GM21515 (cell line): Measurements from ENCODE around the gene UBXN1.
"Not testable (repeated sequence)": the region's sequence is repeated elsewhere in the genome, so short reads cannot be mapped to it uniquely, and the experiment has no call there.

Experiments
- ATAC-seq: cut with Tn5 transposase; IDR thresholded peaks from one replicate; pipeline ENCODE4 v1.9.1; 2021; ENCODE audit not compliant: unreplicated experiment

UBXN1 gene

DNA sequence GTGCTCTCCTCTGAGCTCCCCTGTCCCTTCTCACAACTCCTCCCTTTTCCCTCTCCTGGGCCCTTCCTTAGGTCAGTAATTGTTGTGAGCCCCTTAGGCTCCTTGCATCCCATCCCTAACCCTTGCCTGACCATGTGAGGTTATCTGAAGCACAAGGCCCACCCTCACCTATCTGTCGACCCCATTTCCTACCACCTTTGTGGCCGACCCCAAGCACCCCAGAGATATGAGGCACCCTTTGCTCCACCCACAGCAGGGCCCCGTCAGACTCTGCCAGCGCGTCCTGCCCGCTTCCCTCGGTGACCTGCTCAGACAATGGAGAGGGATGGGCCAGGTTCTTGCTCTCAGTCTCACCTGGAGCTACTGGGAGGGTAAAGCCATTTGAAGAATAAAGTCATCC lies 29.9 kb upstream of the UBXN1 start:
- no peak for ATAC-seq

DNA sequence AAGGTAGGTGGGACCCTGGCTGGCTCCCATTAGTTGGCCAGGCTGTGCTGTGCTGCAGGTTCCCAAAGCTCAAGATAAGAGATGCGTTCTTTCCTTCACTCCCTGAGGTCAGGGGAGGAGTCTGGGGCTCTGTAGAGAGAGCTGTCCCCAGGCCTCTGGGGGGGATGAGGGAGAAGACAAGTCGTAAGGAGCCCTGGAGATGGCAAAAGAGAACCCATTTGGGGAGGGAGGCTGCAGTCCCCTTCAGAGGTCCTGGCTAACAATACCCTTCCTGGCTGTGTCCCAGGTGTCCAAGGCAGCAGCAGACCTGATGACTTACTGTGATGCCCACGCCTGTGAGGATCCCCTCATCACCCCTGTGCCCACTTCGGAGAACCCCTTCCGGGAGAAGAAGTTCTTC lies 29.5 kb upstream of the UBXN1 start:
- no peak for ATAC-seq

GRCh38 chr11:62707277-62707861 lies 28.5 kb upstream of the UBXN1 start, which contains the start of the genes BSCL2 and GNG3:
BSCL2 (minus strand) TSS chr11:62707424; CDS start chr11:62707195, 229 bp downstream.
GNG3 (plus strand) TSS chr11:62707676; CDS start chr11:62708296, 620 bp downstream.
- ATAC-seq: no peak

- ATAC-seq: no peak
Measured at GRCh38 chr11:62706850-62707247, 28.0 kb upstream of the UBXN1 start.

DNA sequence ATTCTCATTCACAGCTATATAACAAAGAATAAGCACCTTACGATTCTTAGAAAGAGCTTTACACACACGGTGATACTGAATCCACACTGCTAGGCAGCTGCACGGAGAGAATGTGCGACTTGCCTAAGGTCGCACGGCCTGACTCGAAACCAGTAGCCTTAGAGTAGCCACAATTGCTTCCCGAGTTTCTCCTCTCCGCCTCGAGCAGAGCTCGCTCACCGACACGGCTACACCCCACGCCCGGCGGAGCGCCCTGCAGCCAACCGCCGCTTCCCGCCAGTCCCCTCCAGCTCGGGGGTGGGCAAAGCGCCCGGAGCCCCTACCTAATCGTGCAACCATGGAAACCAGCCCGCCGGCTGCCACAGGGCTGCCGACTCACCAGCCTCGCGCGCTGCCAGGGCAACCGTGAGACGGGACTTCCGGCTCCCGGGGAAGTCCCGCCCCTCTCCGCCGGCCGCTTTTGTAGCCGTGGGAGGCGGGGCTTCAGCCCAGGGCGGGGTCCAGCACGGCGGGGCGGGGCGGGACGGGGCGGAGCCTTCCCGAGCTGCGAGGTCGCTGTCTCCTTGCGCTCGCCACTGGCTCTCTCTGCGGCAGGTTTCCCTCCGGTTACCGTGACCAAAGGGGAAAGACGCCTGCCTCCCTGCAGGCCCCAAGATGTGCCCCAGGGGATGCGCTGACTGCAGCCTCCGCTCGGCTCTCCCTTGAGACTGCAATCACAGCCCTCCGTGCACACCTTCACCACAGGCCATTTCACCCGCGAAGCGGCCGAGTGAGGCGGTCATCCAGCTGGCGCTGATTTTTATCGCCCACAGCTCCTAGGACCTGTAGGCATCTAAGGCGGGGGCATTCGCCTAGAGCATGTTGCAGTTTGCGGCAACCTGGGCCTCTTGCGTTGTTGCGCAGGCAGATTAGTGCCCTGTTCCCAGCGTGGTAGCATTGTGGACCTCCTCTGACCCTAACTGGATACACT lies 27.3 kb upstream of the UBXN1 start:
- peak; percentile 53 for ATAC-seq

- no peak for ATAC-seq
Measured at GRCh38 chr11:62705413-62705812, 26.5 kb upstream of the UBXN1 start.

DNA sequence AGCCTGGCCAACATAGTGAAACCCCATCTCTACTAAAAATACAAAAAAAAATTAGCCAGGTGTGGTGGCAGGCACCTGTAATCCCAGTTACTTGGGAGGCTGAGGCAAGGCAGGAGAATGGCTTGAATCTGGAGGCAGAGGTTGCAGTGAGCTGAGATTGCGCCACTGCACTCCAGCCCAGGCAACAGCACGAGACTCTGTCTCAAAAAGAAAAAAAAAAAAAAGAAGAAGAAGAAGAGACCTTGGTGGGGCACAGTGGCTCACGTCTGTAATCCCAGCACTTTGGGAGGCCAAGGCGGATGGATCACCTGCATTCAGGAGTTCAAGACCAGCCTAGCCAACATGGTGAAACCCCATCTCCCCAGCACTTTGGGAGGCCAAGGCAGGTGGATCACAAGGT lies 25.0 kb upstream of the UBXN1 start:
- ATAC-seq: not testable (repeated sequence)

DNA sequence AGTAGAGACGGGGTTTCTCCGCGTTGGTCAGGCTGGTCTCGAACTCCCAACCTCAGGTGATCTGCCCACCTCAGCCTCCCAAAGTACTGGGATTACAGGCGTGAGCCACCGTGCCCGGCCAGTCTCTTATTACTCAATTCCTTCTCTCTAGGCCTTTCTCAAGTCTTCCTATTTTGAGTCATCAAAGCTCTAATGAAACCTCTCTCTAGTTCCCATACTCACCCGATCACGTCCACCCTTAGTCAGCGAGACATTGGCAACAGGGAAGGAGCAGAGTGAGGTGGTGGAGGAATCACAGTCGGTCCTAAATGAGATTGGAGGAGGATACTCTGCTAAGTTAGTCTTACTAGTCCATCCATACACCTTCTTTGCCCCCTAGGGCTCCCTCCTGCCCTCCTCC lies 23.4 kb upstream of the UBXN1 start:
- ATAC-seq: no peak

DNA sequence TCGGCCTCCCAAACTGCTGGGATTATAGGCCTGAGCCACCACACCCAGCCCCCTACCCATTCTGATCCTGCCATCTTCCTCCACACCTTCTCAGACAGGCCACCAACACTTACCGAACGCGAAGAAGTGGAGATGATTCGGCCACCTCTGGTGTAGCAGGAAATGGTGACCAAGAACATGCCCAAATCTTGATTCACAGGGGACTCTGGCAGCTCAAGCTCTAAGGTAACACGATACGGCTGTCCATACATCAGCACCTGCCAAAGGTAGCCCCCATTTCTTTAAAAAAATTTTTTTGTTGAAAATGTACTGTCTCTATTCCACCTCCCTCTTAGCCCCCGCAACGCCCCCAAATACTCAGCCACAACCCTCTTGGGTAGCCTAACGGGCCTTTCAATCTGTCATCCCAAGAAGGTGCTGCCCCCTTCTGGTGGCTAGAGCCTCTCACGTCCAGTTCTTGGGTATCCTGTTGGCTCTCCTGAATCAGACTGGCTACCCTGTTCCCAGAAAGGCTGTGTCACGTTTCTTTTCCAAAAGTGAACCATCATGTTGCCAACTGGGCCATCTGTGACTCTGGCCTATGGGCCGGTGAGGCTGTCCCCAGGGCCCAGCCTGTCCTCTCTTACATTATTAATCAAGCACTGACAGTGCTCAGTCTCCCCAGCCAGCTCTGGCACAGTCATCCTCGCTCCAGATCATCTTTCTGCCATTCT lies 15.7 kb upstream of the UBXN1 start:
- no peak for ATAC-seq

- ATAC-seq: not testable (repeated sequence)
Measured at GRCh38 chr11:62693624-62694023, 14.8 kb upstream of the UBXN1 start.

DNA sequence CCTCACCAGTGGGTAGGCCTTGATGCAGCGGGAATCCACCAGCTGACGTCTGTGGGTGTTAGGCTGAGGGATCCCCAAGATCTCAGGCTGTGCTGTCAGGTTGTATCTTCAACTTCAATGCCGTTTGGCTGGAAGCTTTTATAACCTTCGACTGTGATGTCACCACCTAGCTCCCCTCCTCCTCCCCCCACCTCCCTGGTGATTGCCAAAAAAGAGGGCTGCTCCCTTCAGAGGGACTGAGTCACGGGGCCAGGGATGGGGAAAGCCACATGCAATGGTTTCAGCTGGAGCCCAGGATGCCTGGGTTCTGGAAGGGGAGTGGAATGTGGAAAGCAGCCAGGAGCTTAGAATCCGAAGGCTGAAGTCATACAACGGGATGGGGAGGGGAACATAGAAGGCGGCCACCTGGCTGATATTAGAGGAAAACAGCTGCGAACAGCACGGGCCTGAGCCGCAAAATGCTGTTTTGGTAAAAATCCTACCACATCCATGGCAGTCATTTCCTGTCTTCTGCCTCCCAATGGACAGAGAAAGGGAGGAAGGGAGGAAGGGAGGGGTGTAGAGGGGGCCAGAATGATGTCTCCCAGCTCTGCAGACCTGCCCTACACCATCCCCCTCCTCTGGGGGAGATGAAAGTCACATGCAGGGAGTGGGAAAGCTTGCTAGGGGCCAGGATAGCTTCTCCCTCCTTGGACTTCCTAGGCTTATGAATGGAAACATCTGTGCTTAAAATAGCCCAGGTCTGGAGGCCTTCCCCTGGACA lies 10.7 kb upstream of the UBXN1 start, which contains the start of gene LRRN4CL:
TSS of gene LRRN4CL (minus strand) at position 110 of the 763 bp plus-strand sequence. CDS start 1,022 bp downstream, outside the sequence.
- ATAC-seq: no peak

GRCh38 chr11:62688491-62688890 lies 9.6 kb upstream of the UBXN1 start:
- no peak for ATAC-seq

GRCh38 chr11:62687508-62688396 lies 8.9 kb upstream of the UBXN1 start:
- ATAC-seq: no peak

- ATAC-seq: no peak
Measured at GRCh38 chr11:62682518-62682917, 3.6 kb upstream of the UBXN1 start.

DNA sequence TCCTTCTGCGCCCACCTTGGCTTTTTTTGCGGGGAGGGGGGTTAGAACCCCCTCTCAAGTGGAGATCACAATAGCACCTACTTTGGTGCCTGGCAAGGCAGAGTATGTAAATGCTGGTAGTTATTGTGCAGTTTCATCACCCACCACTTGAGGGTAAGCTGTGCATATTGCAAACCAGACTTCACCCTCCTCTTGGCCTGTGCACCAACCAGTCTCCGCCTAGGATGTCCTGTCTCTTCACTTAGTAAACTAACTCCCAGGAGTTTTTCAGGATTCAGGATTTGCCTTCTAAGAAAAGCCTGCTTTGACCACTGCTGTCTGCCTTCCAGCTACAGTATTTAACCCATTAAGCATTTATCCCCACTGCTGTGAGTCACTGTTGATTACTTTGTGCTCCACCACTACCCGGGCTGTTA lies 2.0 kb upstream of the UBXN1 start:
- no peak for ATAC-seq

- no peak for ATAC-seq
Measured at GRCh38 chr11:62678433-62678769, 472 bp downstream of the UBXN1 start.

GRCh38 chr11:62677714-62678113 lies 1.2 kb downstream of the UBXN1 start:
- ATAC-seq: no peak

DNA sequence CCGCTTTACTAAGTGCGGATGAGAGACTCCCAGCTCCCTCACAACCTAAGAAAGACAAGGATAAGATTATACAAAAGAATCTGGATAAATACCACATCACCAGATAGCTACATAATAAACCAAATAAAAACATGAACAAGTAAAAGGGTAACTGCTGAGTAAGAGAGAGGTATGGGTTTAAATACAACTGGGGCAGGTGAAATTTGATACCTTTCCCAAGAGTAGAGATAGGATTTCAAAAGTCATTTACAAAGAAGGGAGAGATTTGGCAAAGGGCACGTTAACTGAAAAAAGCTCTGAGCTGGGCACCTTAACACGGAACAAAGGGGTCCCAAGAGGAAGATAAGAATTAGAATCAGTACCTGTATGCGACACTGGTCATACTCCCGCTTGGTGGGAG lies 1.7 kb downstream of the UBXN1 start:
- no peak for ATAC-seq

GRCh38 chr11:62676698-62677097 lies 2.2 kb downstream of the UBXN1 start:
- ATAC-seq: no peak

DNA sequence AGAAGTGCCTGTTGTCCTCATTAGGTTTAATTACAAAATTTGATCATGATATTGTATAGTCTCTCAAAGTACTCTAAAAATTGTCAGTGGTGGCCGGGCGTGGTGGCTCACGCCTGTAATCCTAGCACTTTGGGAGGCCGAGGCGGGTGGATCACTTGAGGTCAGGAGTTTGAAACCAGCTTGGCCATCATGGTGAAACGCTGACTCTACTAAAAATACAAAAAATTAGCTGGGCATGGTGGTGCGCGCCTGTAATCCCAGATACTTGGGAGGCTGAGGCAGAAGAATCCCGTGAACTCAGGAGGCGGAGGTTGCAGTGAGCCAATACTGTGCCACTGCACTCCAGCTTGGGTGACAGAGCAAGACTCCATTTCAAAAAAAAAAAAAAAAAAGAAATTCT lies 3.5 kb downstream of the UBXN1 start:
- ATAC-seq: not testable (repeated sequence)
